Activated naive CD4-positive, alpha-beta T cell treated with anti-CD3 and anti-CD28 coated beads, Interleukin-2, amount 50 U/mL, for 72 hours (primary cell): ENCODE results near the gene RHD. TPM values are rescaled to one million over a fixed set of nuclear protein-coding genes. Genes with fewer than 3 reads are reported as not detected.
"Not testable (repeated sequence)": the region's sequence is repeated elsewhere in the genome, so short reads cannot be mapped to it uniquely, and the experiment has no call there.

Experiments used
- ATAC-seq, 2 donors: fragments of 150-1000 bp; cut with Tn5 transposase; 2 replicates each; pipeline ENCODE4 v1.10.0; 2021; ENCODE audit warnings: mild to moderate bottlenecking in 2 of 2, moderate library complexity in 2 of 2
- DNase-seq, 2 donors: peaks; one replicate each; pipeline ENCODE4 v3.0.0; 2021 to 2022; ENCODE audit warnings: low spot score in 2 of 2
- H3K27ac Mint-ChIP-seq, 2 donors: one replicate each; pipeline ENCODE4 v1.8.0; 2022; ENCODE audit warnings: mild to moderate bottlenecking in 2 of 2, mixed read lengths in 2 of 2
- H3K36me3 Mint-ChIP-seq, 2 donors: one replicate each; pipeline ENCODE4 v1.8.0; 2022; ENCODE audit warnings: mixed read lengths in 2 of 2
- H3K9me3 Mint-ChIP-seq, 2 donors: one replicate each; pipeline ENCODE4 v1.8.0; 2022; ENCODE audit warnings: mixed read lengths in 2 of 2
- total RNA-seq, 2 donors: library from RNA; stranded (reverse); gene quantifications; one replicate each; pipeline ENCODE4 v1.2.3, GENCODE V29; 2022

The RHD gene
- total RNA-seq = not detected

DNA sequence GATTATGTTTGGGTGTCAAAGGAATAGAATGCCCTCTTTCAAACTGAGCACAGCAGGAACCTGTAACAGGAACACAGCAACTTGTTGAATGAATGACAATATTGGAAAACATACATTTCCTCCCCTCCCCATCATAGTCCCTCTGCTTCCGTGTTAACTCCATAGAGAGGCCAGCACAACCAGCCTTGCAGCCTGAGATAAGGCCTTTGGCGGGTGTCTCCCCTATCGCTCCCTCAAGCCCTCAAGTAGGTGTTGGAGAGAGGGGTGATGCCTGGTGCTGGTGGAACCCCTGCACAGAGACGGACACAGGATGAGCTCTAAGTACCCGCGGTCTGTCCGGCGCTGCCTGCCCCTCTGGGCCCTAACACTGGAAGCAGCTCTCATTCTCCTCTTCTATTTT is at the start of gene RHD:
TSS of gene RHD (plus strand) at position 272 of the 400 bp plus-strand sequence. CDS start at position 311, 39 bp downstream.
- H3K27ac Mint-ChIP-seq, ATAC-seq, H3K9me3 Mint-ChIP-seq: not testable (repeated sequence)

GRCh38 chr1:25222606-25223005 is 49.7 kb upstream of the RHD start:
- DNase-seq (no peak), ATAC-seq (no peak)
- H3K9me3 Mint-ChIP-seq = no peaks in the 10 kb centered on the region
- peak overlapping the region in 1 of 2 donors; percentile 27 for H3K27ac Mint-ChIP-seq
- H3K36me3 Mint-ChIP-seq = peaks cover 5 to 22% of the 10 kb centered on the region in 2 donors

More for the DNA sequence above, at the start of gene RHD:
- DNase-seq, H3K36me3 Mint-ChIP-seq: not testable (repeated sequence)

DNA sequence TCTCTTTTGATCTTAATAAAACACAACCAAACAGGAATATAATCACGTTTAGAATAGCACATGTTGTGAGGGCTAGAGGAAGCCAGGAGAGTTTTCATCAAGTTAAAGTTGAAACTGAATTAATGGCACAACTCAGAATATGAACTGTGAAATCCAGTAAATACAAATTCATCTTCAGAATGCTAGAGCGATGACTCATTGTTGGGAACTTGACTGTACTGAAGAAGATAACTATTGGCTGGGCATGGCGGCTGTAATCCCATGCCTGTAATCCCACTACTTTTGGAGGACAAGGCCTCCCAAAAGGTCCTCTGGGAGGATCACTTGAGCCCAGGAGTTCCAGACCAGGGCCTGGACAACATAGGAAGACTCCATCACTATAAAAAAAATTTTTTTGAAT is 48.8 kb upstream of the RHD start:
- DNase-seq (no peak), ATAC-seq (no peak)
- Mint-ChIP-seq H3K27ac (no peak overlapping the region), H3K9me3 (no peaks in the 10 kb centered on the region), H3K36me3 (peaks cover 5 to 22% of the 10 kb centered on the region in 2 donors)

GRCh38 chr1:25232027-25232865 is 40.1 kb upstream of the RHD start, which contains the start of gene SYF2:
Gene SYF2 (minus strand): TSS chr1:25232502. CDS start chr1:25232467, 35 bp downstream.
- Mint-ChIP-seq H3K36me3 (peaks cover 6 to 8% of the 10 kb centered on the region in 2 donors), H3K9me3 (no peaks in the 10 kb centered on the region), H3K27ac (no peak within 1 kb of the TSS)
- DNase-seq = peak; percentile 86 to 90
- peak; percentile 89 to 93 for ATAC-seq

DNA sequence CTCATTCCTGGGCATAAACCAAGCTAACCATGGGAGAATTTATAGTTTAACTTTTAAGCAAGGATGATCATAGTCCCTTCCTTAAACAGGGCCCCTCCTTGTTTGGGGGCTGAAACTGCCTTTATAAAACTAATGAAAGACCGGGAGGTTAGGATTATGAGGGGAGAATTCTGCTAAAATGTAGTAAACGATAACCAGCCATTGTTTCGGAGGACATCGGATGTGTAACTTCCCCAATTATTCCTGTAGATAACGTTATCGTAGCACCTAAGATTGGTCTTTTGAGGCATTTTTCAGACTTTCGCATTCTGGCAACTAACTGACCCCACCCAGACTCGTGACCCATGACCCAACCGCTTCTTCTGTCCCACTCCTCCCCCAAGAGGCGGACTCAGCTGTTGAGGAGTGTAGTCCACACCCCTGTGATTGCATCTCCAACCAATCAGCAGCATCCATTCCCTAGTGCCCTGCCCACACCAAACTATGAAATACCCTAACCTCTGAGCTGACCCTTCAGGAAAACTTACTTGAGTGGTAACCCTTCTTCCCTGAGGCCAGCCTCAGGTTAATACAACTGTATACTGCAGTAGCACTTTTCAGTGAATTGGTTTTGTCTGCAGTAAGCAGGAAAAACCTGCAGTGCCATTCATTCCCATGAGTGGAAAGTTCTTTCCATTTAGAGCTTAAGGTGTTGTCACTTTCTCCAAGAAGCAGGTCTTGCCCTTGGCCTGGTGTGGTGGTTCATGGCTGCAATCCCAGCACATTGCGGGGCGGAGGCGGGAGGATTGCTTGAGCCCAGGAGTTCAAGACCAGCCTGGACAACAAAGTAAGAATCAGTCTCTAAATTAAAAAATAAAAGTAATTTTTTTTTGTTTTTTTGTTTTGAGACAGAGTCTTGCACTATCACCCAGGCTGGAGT is 39.2 kb upstream of the RHD start:
- DNase-seq (peak; percentile 71 to 73), ATAC-seq (peak; percentile 88 to 89)
- H3K36me3 Mint-ChIP-seq = peaks cover 6 to 8% of the 10 kb centered on the region in 2 donors
- no peak overlapping the region for H3K27ac Mint-ChIP-seq
- no peaks in the 10 kb centered on the region for H3K9me3 Mint-ChIP-seq

GRCh38 chr1:25235411-25235810 is 36.9 kb upstream of the RHD start:
- not testable (repeated sequence) for ATAC-seq, H3K27ac Mint-ChIP-seq, H3K9me3 Mint-ChIP-seq, DNase-seq, H3K36me3 Mint-ChIP-seq

DNA sequence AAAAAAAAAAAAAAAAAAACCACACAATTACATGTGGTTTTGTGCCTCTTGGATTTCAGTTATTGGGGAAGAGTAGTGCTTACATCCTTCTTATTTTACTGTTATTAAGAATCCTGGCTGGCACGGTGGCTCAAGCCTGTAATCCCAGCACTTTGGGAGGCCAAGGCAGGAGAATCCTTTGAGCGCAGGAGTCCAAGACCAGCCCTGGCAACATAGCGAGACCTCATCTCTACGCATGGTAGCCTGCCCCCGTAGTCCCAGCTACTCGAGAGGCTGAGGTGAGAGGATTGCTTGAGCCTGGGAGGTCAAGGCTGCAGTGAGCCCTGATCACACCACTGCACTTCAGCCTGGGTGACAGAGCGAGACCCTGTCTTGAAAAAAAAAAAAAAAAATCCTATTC is 36.0 kb upstream of the RHD start:
- not testable (repeated sequence) for H3K27ac Mint-ChIP-seq, DNase-seq, H3K9me3 Mint-ChIP-seq, H3K36me3 Mint-ChIP-seq, ATAC-seq

GRCh38 chr1:25238046-25238445 is 34.3 kb upstream of the RHD start:
- Mint-ChIP-seq H3K9me3 (no peaks in the 10 kb centered on the region), H3K27ac (peak overlapping the region in 1 of 2 donors; percentile 19), H3K36me3 (peaks cover 7 to 15% of the 10 kb centered on the region in 2 donors)
- ATAC-seq = no peak
- no peak for DNase-seq

DNA sequence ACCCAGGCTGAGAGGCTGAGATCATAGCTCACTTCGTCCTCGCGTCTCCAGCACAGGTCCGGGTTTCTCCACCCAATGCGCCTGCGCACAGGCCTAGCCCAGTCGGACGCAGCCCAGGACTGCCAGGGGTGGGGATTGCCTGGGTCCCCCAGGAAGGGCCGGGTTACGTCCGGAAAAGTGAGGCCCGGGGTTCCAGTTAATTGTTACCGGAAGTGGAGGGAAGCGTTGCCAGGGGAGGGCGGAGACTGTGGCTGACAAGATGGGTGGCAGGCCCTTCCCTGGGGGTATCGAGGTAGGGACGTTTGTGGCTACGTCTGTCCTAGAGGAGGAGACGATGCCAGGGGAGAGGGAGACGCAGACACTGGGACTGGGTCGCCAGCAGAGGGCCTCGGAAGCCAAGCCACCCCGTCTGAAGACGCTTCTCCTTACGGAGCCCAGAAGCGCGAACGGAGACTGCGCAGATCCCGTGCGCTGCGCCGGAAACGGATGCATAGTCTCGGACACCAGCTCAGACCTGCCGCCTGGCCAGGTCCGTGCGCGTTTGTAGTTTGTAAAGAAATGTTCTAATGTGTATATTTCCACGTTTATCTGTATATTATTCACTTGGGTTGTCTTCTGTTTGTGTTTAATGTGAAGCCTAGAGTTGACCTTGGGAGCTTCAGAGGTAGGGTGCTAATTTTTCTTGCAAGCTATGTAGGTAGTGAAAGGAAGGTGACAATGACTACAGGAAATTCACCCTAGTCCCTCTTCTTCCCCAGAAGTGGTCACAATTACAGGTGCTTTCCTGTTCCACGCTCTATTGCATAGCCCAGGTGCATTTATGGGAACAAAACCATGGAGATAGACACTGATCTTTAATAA is 32.4 kb upstream of the RHD start:
- peak; percentile 91 to 96 for DNase-seq
- peaks cover 21 to 25% of the 10 kb centered on the region in 2 donors for H3K36me3 Mint-ChIP-seq
- H3K27ac Mint-ChIP-seq = peak overlapping the region; percentile 96 to 98
- H3K9me3 Mint-ChIP-seq = no peaks in the 10 kb centered on the region
- ATAC-seq = peak; percentile 87 to 88

DNA sequence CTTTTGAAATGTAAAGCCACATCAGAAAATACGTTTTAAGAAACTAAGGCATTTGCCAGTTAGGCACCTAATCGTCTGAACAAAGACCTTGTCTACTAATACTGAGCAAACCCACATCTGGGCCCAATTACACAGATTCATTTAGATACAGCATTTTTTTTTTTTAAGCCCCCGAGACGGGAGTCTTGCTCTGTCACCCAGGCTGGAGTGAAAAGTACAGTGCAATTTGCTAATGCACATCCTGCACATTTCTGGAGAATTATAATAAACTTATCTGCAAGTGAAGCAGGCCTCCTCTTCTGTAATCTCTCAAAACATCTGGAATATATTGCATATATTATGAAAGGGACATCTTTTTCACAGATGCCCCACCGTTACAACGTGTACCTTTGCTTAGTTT is 28.4 kb upstream of the RHD start:
- H3K27ac Mint-ChIP-seq = peak overlapping the region in 1 of 2 donors; percentile 93
- DNase-seq = no peak
- ATAC-seq = no peak
- peaks cover 46 to 51% of the 10 kb centered on the region in 2 donors for H3K36me3 Mint-ChIP-seq
- no peaks in the 10 kb centered on the region for H3K9me3 Mint-ChIP-seq

- H3K9me3 Mint-ChIP-seq = no peaks in the 10 kb centered on the region
- peaks cover 46% of the 10 kb centered on the region in 2 donors for H3K36me3 Mint-ChIP-seq
- DNase-seq (no peak), ATAC-seq (no peak)
- peak overlapping the region; percentile 99 to 100 for H3K27ac Mint-ChIP-seq
Observed at GRCh38 chr1:25245393-25245792, 26.9 kb upstream of the RHD start.

DNA sequence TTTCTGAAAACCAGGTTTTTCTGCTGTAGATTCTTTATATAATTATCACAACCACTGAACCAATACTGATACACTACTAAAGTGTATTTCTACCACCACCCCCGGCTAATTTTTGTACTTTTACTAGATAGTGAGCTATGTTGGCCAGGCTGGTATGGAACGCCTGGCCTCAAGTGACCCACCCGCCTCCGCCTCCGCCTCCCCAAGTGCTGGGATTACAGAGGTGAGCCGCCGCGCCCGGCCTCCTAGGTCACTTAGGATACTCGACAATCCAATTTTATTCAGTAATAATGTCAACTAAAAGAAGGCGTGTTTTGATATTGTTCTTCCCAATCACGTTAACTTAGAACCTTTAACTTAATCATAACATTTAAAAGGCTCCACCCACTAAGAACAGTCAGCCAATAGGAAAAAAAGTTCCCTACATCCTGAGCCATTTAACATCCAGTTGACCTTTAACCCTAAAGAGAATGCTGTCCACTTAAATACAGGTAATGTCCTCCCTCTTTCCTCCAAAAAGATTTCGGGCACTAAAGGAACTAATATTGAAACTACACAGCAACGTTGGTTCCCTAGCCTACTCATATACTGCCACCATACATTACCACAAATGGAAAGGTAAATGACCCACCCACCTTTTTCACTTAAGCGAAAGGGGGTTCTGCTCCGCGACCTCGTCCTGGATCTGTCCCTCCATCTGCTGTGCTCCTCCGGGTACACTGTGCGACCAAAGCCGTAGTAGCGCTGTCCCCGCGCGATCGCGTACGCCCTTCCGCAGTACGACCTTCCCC is 26.3 kb upstream of the RHD start:
- peak in 1 of 2 donors; percentile 42 for DNase-seq
- ATAC-seq = peak; percentile 4 to 29
- H3K36me3 Mint-ChIP-seq = peaks cover 44 to 46% of the 10 kb centered on the region in 2 donors
- no peaks in the 10 kb centered on the region for H3K9me3 Mint-ChIP-seq
- peak overlapping the region; percentile 99 to 100 for H3K27ac Mint-ChIP-seq

- peak; percentile 2 to 4 for ATAC-seq
- Mint-ChIP-seq H3K27ac (peak overlapping the region; percentile 99 to 100), H3K36me3 (peaks cover 44 to 46% of the 10 kb centered on the region in 2 donors), H3K9me3 (no peaks in the 10 kb centered on the region)
- DNase-seq = no peak
Observed at GRCh38 chr1:25246600-25247023, 25.7 kb upstream of the RHD start.

- Mint-ChIP-seq H3K36me3 (peaks cover 44 to 46% of the 10 kb centered on the region in 2 donors), H3K9me3 (no peaks in the 10 kb centered on the region), H3K27ac (peak within 1 kb of the TSS; percentile 99 to 100)
- ATAC-seq = peak; percentile 81 to 92
- DNase-seq = peak; percentile 100
Observed at GRCh38 chr1:25247024-25247828, 25.1 kb upstream of the RHD start, which contains the start of gene RSRP1. Gene RSRP1 (minus strand): TSS chr1:25247454. CDS start chr1:25246963, 491 bp downstream.
